Suppressor macrophage (primary cell): ENCODE data around the gene GOLGA6B.
"Not testable (repeated sequence)": the region's sequence is repeated elsewhere in the genome, so short reads cannot be mapped to it uniquely, and the experiment has no call there.

Source experiments
- DNase-seq, 4 experiments: peaks; one replicate each; pipeline ENCODE4 v3.0.0-alpha.2; 2020 to 2022
- total RNA-seq, 17 experiments: gene quantifications; one replicate each; lab custom pipeline; 2026; ENCODE audit warnings: mixed read lengths in 6 of 17, inconsistent platforms in 3 of 17; lab: John Stamatoyannopoulos, UW

Gene GOLGA6B, protein sequence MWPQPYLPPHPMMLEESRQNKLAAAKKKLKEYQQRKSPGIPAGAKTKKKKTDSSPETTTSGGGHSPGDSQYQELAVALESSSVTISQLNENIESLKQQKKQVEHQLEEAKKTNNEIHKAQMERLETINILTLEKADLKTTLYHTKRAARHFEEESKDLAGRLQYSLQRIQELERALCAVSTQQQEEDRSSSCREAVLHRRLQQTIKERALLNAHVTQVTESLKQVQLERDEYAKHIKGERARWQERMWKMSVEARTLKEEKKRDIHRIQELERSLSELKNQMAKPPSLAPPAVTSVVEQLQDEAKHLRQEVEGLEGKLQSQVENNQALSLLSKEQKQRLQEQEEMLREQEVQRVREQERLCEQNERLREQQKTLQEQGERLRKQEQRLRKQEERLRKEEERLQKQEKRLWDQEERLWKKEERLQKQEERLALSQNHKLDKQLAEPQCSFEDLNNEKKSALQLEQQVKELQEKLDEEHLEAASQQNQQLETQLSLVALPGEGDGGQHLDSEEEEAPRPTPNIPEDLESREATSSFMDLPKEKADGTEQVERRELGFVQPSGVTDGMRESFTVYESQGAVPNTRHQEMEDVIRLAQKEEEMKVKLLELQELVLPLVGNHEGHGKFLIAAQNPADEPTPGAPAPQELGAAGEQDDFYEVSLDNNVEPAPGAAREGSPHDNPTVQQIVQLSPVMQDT
- 0 to 1.1 (median 0) reads per million in 17 experiments for total RNA-seq

DNA sequence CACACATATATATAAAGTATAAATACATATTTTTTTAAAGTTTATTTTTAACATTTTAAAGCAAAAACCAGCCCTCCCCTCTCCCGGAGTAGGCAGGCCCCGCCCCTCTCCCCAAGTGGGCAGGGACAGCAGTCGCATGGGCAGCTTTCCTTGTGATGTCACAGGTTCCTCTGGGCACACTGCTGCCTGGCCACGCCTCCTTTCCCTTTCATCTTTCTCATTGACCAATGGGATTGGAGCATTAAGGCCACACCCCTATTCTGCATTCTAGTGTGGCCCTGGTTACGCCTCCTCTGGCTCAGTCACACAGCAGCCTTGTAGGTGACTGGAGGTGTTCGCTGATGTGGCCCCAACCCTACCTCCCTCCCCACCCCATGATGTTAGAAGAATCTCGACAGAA is at the start of gene GOLGA6B:
GOLGA6B (plus strand) TSS at position 301 of the 400 bp plus-strand sequence; CDS start at position 342, 41 bp downstream.
- DNase-seq = not testable (repeated sequence)

GRCh38 chr15:72604794-72605193 is 49.7 kb upstream of the GOLGA6B start:
- peak in 1 of 4 experiments; percentile 8 for DNase-seq

- DNase-seq = not testable (repeated sequence)
Observed at GRCh38 chr15:72608084-72608483, 46.4 kb upstream of the GOLGA6B start.

- no peak for DNase-seq
Observed at GRCh38 chr15:72609862-72610261, 44.6 kb upstream of the GOLGA6B start.

DNA sequence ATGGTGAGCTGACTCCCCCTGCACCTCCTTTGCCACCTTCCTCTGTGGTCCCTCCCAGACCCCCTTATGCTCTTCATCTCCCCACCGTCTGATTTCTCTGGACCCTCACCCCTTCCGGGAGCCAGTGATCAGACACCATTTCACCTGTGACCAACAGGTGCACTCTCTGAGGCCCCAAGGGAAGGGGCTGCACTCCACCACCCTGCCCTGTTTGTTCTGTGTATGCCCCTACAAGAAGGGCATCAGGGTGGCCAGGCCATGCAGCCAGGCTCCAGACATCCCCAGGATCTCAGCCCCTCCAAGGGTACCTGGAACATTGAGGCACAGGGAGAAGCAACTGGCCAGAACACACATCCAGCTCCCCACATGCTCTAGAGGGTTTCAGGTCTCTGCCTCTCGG is 42.2 kb upstream of the GOLGA6B start:
- not testable (repeated sequence) for DNase-seq

DNA sequence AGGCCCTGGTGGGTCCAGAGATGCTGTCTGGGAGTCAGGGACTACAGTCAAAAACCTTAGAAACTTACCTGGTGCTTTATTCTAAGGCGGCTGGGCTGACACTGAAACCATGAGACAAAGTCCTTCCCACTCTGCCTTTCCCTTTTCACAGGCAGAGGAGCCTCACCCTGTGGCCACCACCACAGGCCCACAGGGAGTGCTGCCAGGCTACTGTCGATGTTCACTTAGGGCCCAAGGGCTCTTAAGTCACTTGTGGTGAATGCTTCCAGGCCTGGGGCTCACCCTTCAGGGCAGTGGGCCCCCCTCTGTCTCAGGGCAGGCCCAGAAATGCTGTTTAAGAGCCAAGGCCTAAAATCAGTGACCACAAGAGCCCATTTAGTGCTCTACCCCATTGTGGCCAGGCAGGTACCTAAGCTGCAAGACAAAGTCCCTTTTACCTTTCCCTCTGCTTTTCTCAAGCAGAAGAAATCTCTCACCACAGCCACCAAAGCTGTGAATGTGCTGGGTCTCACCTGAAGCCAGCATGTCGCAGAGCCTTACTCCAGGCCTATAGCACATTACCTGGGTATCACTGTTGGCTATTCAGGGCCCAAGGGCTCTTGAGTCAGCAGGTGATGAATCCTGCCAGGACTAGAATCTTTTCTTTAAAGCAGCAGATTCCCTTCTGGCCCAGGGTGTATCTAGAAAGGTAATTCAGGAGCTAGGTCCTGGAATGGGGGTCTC is 39.5 kb upstream of the GOLGA6B start:
- no peak for DNase-seq

GRCh38 chr15:72615533-72616233 is 38.8 kb upstream of the GOLGA6B start:
- not testable (repeated sequence) for DNase-seq

- no peak for DNase-seq
Observed at GRCh38 chr15:72616491-72617210, 37.8 kb upstream of the GOLGA6B start.

DNA sequence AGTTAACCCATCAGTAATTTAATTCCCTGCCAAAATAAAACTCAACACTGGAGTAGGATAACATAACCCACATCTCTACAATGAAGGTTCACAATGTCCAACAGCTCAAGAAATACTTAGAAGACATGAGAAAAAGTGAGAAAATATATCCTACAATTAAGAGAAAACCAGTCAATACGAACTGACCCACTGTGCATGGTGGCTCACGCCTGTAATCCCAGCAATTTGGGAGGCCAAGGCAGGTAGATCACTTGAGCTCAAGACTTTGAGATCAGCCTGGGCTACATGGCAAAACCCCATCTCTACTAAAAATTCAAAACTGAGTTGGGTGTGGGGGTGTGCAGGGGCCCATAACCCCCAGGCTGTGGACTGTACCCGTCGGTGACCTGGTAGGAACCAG is 30.6 kb upstream of the GOLGA6B start:
- not testable (repeated sequence) for DNase-seq

- not testable (repeated sequence) for DNase-seq
Observed at GRCh38 chr15:72626153-72626552, 28.3 kb upstream of the GOLGA6B start.

GRCh38 chr15:72628249-72629067 is 26.0 kb upstream of the GOLGA6B start:
- peak in 3 of 4 experiments; percentile 3 to 23 (median 3) for DNase-seq

DNA sequence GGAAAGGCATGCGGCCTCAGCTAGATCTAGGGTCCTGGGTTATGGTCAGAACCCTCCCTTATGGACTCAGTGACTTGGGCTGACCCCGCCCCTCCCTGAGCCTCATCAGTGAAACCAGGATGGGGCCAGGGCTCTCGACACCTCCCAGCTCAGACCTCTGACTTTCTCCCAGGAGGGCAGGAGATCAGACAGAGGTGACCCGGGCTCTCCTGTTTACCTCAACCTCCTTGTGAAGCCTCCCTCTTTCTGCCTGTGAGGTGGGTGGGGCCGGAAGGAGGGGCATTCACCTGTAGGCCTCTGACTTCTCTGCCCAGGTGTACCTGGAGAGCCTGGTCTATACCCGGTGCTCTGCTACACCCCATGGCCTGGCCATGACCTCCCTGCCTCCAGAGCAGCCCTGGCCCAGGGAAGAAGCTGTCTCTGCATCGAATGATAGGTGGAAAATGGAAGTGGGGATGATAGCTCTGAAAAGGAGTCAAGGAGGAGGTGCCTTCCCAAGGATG is 25.4 kb upstream of the GOLGA6B start:
- DNase-seq = not testable (repeated sequence)

- peak in 2 of 4 experiments; percentile 93 to 94 for DNase-seq
Observed at GRCh38 chr15:72636519-72637282, 17.8 kb upstream of the GOLGA6B start.

DNA sequence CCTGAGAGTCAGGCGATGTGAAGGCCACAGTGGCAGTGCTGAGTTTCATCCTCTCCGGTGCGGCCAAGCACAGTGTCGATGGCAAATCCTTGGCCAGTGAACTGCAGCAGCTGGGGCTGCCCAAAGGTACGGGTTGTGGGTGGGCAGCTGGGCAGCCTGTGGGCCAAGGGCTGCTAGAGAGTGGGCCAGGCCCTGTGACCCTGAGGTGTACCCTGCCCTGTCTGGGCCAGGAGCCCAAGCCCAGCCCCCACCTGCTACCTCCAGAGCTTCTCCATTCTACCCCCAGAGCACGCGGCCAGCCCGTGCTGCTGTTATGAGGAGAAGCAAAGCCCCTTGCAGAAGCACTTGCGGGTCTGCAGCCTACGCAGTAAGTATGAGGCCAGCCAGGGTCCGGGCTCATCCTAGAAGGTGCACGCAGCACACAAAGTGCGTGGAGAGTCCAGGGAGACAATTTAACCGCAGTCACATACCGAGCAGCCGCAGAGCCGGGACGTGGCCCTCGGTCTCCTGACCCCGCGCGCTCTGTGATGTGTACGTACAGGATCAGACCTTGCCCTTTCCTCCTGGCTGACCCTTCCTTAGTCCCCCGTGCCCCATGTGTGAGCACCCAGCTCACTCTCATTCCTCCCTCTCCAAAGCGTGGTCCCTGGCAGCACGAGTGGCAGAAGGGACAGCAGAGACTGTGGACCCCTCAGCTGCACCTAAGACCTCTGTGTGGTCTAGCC is 14.6 kb upstream of the GOLGA6B start:
- DNase-seq = not testable (repeated sequence)

GRCh38 chr15:72642271-72642670 is 12.2 kb upstream of the GOLGA6B start:
- not testable (repeated sequence) for DNase-seq

- DNase-seq = not testable (repeated sequence)
Observed at GRCh38 chr15:72648631-72649253, 5.8 kb upstream of the GOLGA6B start.

- not testable (repeated sequence) for DNase-seq
Observed at GRCh38 chr15:72656014-72656413, 1.5 kb downstream of the GOLGA6B start.

DNA sequence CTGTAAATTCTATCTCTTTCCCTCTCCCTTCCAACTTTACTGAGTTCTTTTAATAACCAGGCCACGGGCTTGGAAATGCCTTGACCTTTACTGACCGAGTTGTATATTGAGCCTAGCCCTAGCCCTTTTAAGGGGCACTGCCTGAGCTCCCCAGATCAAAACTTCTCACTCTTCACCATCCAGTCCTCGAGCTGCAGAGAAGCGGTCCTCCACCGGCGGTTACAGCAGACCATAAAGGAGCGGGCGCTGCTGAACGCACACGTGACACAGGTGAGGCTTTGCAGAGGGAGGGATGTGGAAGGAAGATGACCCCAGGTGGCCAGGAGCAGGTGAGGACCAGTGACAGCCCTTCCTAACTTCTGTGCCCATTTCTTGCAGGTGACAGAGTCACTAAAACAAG is 6.6 kb downstream of the GOLGA6B start:
- DNase-seq = not testable (repeated sequence)
